ENCODE results near the gene POLDIP3.
"Not testable (repeated sequence)": the region's sequence is repeated elsewhere in the genome, so short reads cannot be mapped to it uniquely, and the experiment has no call there.

The POLDIP3 gene

DNA sequence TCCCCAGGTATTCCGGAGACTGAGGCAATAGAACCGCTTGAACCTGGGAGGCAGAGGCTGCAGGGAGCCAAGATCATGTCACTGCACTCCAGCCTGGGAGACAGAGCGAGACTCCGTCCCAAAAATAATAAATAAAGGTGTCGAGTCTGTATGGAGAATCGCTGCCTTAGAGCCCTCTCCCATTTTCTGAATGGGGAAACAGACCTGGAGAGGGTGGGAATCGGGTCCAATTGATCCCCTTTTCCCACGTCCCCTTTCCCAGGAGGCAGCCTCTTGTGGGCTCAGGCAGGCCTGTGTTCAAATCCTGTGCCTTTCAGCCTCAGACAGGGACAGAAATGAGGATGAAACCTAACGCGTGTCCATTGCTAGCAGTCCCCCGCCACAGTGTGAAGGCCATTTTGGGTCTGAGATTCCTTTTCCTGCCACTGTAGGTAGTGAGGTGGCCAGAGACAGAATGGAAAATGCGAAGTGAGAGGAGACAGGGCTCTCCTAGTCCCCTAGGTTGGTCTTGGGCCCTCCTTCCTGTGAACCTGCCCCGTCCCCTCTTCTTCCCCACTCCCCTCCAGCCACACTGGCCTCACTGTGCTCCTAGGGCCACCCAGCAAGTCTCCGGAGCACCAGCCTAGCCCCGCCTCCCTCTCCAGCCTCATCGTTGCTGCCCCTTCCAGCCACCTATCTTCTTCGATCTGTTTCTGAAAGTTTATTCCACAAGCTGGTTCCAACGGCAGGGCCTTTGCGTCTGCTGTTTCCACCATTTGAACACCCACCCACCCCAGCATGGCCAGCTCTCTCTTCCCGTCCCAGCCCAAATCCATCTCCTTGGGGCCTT lies 2.7 kb upstream of the POLDIP3 start:
- DNase-seq (ENCODE audit: low read depth), result no peak

- not testable (repeated sequence) for DNase-seq (ENCODE audit: low read depth)
Observed at GRCh38 chr22:42615860-42616175, 1.1 kb upstream of the POLDIP3 start.

DNA sequence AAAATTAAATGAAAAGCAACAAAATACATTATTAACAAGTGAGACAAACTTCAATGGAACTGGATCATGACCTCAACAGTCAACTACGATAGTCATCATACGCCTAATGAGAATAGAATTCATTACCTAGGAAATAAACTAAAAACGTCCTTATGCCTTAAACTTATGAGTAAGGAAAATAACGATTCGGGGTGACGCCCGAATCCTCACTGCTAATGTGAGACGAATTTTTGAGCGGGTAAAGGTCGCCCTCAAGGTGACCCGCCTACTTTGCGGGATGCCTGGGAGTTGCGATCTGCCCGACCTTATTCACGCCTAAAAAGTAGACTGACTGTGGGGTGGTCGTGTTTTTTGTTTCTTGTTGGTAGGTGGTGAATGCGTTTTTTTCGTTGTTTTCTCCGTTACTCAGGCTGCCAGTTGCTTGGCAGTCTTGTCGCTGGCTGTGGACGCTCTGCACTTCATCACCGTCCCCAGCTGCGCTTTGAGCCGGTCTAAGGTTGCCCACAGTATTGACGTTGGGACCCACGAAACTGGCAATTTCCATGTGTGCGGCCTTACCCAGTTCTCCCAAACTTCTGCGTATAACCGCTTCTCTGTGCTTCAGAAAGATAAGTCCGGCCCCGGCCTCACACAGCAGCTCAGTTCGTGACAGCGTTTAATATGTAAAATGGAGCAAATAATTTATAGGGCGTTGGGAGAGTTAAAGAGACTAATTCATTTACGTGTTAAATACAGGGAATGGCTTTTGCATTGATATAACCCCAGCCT lies 593 bp upstream of the POLDIP3 start:
- DNase-seq (ENCODE audit: low read depth), result peak; percentile 87

- DNase-seq (ENCODE audit: low read depth), result no peak
Observed at GRCh38 chr22:42613872-42614301, 796 bp downstream of the POLDIP3 start.

- no peak for DNase-seq (ENCODE audit: low read depth)
Observed at GRCh38 chr22:42612336-42612735, 2.3 kb downstream of the POLDIP3 start.

DNA sequence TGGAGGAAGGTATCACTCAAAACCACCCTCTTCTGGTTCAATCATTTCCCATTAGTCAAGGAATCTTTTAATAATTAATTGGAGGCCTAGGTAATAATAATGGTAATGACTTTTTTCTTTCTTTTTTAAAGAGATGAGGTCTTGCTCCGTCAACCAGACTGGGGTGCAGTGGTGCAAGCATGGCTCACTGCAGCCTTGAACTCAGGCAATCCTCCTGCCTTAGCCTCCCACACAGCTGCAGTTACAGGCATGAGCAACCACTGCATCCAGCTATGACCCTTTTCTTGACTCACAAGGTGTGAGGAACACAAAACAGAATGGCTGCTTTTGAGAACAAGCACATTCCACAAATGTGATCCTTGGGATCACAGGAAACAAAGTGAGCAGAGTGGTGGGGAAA lies 3.6 kb downstream of the POLDIP3 start:
- no peak for DNase-seq (ENCODE audit: low read depth)

DNA sequence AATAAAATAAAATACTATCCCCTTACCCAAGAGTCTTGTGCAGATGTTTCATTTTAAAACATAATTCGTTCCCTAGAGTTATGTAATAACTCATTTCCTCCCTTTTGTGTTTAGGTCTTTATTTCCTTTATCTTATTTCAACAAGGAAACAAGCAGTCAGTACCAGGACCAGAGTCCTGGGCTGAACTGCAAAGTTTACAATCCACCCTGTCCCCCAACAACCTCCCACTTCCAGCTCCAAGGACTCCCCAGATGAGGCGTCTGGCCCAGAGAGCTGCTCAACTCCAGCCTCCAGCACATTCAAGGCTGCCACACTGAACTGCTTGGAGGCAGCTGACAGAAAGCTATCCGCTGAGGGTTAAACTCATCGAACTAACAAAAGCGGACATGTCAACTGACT lies 4.5 kb downstream of the POLDIP3 start:
- no peak for DNase-seq (ENCODE audit: low read depth)

DNA sequence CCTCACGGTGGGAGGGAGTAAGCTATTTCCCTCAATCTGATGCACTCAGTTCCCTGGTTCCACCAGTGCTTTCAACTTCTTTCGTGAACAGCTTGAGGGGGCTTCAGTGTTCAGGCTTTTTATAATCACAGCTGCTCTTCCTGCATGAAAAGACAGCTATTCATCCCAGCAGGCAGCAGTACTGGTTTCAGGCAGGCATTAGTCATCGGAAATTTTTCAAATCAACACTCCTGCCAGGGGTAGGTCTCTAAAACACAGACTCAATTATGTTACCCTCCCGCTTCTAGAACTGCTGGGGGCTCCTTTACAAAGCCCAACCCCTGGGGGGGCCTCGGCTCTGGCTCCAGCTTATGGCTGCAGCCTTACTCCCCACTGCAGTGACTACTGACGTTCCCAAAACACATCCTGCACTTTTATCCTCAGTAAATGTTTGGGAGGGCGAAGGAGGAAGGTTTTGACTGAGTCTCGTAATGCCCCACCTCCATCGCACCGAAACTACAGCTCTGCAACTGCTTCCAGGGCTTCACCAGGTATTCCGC lies 5.8 kb downstream of the POLDIP3 start:
- DNase-seq (ENCODE audit: low read depth), result no peak

GRCh38 chr22:42608136-42608822 lies 6.4 kb downstream of the POLDIP3 start:
- no peak for DNase-seq (ENCODE audit: low read depth)

DNA sequence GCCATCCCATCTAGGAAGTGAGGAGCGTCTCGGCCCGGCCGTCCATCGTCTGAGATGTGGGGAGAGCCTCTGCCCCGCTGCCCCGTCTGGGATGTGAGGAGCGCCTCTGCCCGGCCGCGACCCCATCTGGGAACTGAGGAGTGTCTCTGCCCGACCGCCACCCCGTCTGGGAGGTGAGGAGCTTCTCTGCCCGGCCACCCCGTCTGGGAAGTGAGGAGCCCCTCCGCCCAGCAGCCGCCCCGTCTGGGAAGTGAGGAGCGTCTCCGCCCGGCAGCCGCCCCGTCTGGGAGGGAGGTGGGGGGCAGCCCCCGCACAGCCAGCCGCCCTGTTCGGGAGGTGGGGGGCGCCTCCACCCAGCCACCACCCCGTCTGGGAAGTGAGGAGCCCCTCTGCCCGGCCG lies 7.0 kb downstream of the POLDIP3 start:
- DNase-seq (ENCODE audit: low read depth), result not testable (repeated sequence)

DNA sequence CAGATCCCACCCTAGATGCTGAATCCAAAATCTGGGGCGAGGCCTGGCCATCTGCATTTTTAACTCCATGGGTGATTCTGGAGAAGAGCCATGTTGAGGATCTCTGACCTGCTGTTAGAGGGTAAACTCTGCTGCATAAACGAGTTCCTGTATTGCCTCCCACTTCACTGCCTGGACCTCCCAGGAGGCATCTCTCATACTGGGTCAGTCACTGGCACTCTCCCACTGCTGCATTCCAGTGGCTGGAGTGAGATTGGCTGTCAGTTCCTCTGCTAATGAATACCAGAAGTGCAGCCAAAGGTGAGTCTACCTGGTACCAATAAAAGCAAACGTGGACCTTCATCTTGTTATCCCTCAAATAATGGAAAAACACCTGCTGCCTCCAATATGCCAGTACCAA lies 10.3 kb downstream of the POLDIP3 start:
- no peak for DNase-seq (ENCODE audit: low read depth)

DNA sequence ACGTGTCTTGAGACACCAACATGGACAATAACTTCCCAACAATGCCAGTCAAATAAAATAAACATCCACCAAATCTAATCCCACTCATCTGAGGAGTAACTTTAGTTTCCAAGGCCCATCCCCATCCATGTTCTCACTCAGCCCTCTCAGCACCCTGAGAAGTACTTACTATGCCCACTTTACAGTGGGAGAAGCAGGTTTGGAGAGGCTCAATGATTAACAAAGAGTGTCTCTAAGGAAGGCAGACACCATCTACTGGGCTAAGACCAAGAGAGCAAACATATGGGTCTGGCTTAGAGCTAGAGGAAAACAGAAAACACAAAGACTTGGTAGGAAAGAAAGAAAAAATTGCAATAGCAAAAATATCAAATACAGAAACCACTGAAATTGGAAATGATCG lies 11.3 kb downstream of the POLDIP3 start:
- DNase-seq (ENCODE audit: low read depth), result no peak

GRCh38 chr22:42602470-42602869 lies 12.2 kb downstream of the POLDIP3 start:
- no peak for DNase-seq (ENCODE audit: low read depth)

DNA sequence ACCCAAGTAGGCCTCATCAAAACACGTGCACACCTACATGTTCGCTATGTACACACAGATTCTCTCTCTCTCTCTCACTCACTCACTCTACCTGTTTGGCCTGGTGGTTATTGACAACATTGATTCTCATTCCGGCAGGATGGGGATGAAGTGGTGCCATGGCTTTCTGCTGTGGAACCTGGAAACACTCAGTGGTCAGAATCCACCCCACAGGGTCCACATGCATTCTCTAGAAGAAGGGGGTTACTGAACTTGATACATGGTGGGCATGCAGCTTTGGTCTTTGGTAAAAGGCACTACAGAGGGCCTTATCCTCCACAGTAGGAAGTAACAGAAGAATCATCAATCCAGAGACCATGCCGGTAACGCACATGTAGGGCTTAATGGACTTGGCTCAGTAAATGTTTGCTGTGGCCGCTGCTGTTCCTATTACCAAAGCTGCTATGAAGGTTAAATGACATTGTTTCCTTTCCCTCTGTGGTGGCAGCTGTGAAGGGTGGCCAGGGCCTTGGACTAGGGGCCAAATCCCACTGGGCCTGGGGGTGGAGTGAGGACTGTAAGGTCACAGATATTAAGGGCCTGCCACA lies 12.7 kb downstream of the POLDIP3 start:
- DNase-seq (ENCODE audit: low read depth), result no peak

DNA sequence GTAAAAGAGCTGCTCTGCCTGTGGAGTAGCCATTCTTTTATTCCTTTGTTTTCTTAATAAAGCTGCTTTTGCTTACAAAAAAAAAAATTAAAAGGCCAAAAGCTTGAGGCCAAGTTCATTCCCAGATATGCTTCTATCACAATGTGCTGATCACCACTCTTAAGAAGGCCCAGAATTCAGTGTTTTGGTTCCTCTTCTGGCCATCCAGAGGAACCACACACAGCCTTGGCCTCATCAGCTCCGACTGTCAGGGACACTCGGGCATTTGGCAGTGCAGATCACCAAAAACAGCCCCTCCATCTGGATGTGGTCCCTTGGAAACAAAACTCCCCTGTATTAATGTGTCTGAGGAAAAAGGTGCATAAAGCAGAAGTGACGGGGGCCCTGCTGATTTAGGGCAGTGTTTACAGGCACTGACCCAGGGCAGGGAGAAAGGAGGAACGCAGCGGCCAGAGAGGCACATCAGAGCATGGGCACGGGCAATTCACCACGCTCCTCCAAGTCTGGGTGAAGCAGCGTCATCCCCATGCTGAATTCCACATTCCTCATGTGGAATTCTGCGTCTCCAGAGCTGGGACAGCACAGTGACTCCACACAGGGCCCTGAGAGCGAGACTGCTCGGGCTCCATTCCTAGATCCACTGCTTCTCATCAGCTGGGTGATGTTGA lies 17.7 kb downstream of the POLDIP3 start:
- DNase-seq (ENCODE audit: low read depth), result no peak

GRCh38 chr22:42596336-42596735 lies 18.3 kb downstream of the POLDIP3 start:
- DNase-seq (ENCODE audit: low read depth), result no peak

- DNase-seq (ENCODE audit: low read depth), result no peak
Observed at GRCh38 chr22:42595434-42595833, 19.2 kb downstream of the POLDIP3 start.

DNA sequence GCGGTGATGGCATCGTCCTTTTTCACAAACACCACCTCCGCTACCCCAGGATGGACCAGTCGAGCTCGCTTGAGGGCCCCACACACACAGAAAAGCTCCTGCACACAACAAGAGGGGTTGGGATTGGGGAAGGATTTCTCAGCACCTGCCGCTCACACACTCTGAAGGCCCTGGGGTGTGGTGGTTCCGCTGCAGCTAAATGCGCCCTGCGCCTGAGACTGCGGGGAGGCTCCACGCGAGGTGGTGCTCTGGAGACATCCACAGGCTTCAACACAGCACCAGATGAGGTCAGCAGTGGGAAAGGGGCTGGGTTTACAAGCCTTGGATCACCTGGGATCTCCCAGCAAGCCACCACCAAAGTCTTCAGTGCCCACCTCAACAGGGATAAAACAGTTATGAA lies 22.7 kb downstream of the POLDIP3 start:
- no peak for DNase-seq (ENCODE audit: low read depth)

DNA sequence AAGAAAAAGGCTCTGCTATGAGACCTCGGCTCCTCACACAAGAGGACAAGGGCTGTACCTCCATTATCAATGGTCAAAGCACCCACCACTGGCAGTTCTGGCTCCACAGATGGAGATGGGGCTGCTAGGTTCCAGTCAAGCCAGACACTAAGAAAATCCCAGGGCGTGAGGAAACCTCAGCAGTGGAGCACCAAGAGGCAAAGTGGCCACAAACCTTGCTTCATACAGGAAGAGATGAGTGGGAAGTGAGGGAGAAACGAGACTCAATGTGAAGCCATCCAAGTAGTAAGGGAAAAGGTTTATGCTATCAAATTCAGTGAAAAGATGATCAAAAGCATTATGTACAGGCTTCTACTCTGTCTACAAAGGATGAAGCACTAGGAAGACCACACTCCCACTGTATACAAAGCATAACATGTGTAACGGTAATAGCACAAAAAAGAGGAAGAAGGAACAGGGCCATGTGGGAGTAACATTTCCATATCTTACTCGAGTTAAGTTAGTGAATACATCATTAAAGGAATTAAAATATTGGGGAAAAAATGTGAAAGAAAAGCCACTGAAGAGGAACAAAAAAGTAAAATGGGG lies 27.0 kb downstream of the POLDIP3 start:
- no peak for DNase-seq (ENCODE audit: low read depth)

GRCh38 chr22:42586381-42586780 lies 28.3 kb downstream of the POLDIP3 start:
- no peak for DNase-seq (ENCODE audit: low read depth)

GRCh38 chr22:42585096-42585495 lies 29.6 kb downstream of the POLDIP3 start:
- DNase-seq (ENCODE audit: low read depth), result no peak
